ENCODE results near the gene RAB3A. TPM values are rescaled to one million over a fixed set of nuclear protein-coding genes. Genes with fewer than 3 reads are reported as not detected.

Gene RAB3A
- total RNA-seq, 4 donors from 2014 or later: 0.69 to 3.8 (median 0.77) TPM; not detected in 1

- Histone ChIP-seq H3K4me3 (no peak overlapping the region), H3K4me1 (no peaks in the 10 kb centered on the region), H3K27me3 (peaks cover 12 to 16% of the 10 kb centered on the region in 2 donors), H3K9me3 (peaks cover 0 to 11% of the 10 kb centered on the region in 2 donors), H3K27ac (no peak overlapping the region), H3K36me3 (no peaks in the 10 kb centered on the region)
- no peak for DNase-seq
- no peak for TF ChIP-seq POLR2A (IDR thresholded peaks at IDR 0.05)
- no peak for TF ChIP-seq CTCF (IDR thresholded peaks at IDR 0.05)
- intact Hi-C loops (cut with DNase I; ENCODE audit: low total_unique reads): no loop called here
Measured at GRCh38 chr19:18231775-18232174, 27.9 kb upstream of the RAB3A start.

- H3K27me3 ChIP-seq: peaks cover 15 to 16% of the 10 kb centered on the region in 2 donors
- H3K27ac ChIP-seq: no peak overlapping the region
- peaks cover 0 to 2% of the 10 kb centered on the region in 2 donors for H3K4me1 ChIP-seq
- H3K4me3 ChIP-seq: no peak overlapping the region
- no peak for DNase-seq
- peaks cover 0 to 11% of the 10 kb centered on the region in 2 donors for H3K9me3 ChIP-seq
- no peaks in the 10 kb centered on the region for H3K36me3 ChIP-seq
- TF ChIP-seq CTCF (IDR thresholded peaks at IDR 0.05): no peak
- TF ChIP-seq POLR2A (IDR thresholded peaks at IDR 0.05): no peak
- intact Hi-C loops (cut with DNase I; ENCODE audit: low total_unique reads): no loop called here
Measured at GRCh38 chr19:18230941-18231734, 27.3 kb upstream of the RAB3A start.

- intact Hi-C loops (cut with DNase I; ENCODE audit: low total_unique reads): no loop called here
Measured at GRCh38 chr19:18229915-18230314, 26.1 kb upstream of the RAB3A start.

GRCh38 chr19:18229474-18229873, 25.6 kb upstream of the RAB3A start:
- Histone ChIP-seq H3K36me3 (no peaks in the 10 kb centered on the region), H3K9me3 (peaks cover 0 to 11% of the 10 kb centered on the region in 2 donors), H3K4me1 (peaks cover 0 to 16% of the 10 kb centered on the region in 2 donors), H3K4me3 (no peak overlapping the region), H3K27ac (no peak overlapping the region), H3K27me3 (peaks cover 16 to 25% of the 10 kb centered on the region in 2 donors)
- intact Hi-C loops (cut with DNase I; ENCODE audit: low total_unique reads): no loop called here
- TF ChIP-seq CTCF (IDR thresholded peaks at IDR 0.05) (no peak), POLR2A (IDR thresholded peaks at IDR 0.05) (no peak)
- DNase-seq: no peak

More at GRCh38 chr19:18229915-18230314, 26.1 kb upstream of the RAB3A start:
- Histone ChIP-seq H3K9me3 (peaks cover 0 to 11% of the 10 kb centered on the region in 2 donors), H3K27me3 (peaks cover 16 to 24% of the 10 kb centered on the region in 2 donors), H3K4me1 (peaks cover 0 to 13% of the 10 kb centered on the region in 2 donors), H3K36me3 (no peaks in the 10 kb centered on the region), H3K4me3 (no peak overlapping the region), H3K27ac (no peak overlapping the region)
- no peak for DNase-seq
- TF ChIP-seq POLR2A (IDR thresholded peaks at IDR 0.05): no peak
- no peak for TF ChIP-seq CTCF (IDR thresholded peaks at IDR 0.05)

GRCh38 chr19:18227781-18228271, 24.0 kb upstream of the RAB3A start:
- Histone ChIP-seq H3K4me3 (no peak overlapping the region), H3K27me3 (peaks cover 13 to 17% of the 10 kb centered on the region in 2 donors), H3K9me3 (peaks cover 0 to 1% of the 10 kb centered on the region in 2 donors), H3K4me1 (peaks cover 0 to 16% of the 10 kb centered on the region in 2 donors), H3K36me3 (no peaks in the 10 kb centered on the region), H3K27ac (no peak overlapping the region)
- intact Hi-C loops (cut with DNase I; ENCODE audit: low total_unique reads): no loop called here
- no peak for DNase-seq
- TF ChIP-seq POLR2A (IDR thresholded peaks at IDR 0.05) (no peak), CTCF (IDR thresholded peaks at IDR 0.05) (no peak)
